Germinal center (tissue), 1 donor: ENCODE data around the gene C7orf57.
"Not testable (repeated sequence)": the region's sequence is repeated elsewhere in the genome, so short reads cannot be mapped to it uniquely, and the experiment has no call there.

ENCODE experiments used
- DNase-seq: peaks from one replicate; pipeline ENCODE4 v3.0.0; 2012; ENCODE audit warnings: mixed read lengths, low spot score

The C7orf57 gene

DNA sequence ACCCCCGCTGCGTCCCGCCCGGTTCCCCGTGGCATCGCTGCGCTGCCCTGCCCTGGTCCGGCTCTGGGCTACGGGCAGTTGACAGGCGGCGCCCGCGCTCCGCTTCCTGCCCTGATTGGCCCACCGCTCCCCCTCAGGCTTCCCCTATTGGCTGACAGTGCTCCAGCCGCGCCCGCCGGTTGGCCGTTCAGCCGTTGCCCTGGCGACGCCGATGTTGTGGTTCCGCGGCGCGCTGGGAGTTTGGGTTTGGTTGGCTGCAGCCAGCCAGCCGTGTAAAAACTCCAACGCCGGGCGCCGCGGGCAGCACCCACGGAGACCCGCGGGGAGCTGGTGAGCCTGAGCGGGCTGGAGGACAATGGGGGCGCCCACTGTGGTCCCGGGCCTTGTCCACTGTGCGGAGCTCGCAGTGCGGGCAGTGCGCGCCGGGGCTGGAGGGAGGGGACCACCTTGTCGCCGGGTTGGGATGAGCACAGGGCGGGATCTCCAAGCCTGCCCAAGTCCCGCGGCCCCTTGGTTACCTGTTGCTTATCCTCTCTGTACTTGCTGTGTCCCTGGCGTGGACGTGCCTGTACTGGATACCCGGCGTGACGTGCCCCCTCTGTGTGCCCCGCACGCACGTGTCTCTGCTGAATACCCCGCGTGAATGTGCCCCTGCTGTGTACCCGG, at the start of gene C7orf57:
C7orf57 (plus strand) TSS at position 243 of the 666 bp plus-strand sequence. CDS start 766 bp downstream, outside the sequence.
- peak; percentile 95 for DNase-seq

DNA sequence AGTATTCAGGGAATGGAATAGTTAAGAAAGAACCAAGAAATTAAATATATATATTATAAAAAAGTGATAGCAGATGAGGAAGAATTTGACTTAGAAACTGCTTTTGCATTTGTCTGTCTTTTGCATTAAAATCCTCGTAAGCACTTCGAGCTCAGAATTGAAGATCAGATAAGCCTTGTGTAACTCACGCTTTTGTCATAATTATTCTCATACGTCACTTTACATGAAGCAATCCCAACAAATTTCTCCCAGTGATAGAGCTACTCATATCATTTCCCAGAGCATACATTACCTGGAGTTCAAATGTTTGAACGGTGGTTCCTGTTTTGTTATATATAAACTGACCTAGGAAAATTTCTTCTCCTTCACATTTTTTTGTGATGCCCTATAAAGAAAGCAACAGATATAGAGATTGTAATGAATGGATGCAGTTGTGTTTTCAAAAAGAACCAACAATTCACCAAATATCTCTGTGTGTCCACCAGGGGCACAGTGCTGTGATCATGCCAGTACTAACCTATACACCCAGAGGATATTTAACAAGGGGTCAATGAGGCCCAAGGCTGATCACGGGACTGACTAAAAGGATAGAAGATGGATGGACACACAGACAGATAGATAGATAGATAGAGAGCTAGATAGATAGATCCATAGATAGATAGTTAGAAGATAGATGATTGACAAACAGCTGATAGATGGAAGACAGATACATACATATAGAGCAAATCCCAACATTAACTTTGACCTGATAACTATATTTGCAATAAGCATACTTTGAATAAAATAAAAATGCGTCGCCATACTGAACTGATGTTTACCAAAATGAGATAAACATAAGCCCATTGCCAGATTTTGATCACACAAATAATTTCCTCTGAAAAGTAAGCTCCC, 46.6 kb upstream of the C7orf57 start:
- no peak for DNase-seq

DNA sequence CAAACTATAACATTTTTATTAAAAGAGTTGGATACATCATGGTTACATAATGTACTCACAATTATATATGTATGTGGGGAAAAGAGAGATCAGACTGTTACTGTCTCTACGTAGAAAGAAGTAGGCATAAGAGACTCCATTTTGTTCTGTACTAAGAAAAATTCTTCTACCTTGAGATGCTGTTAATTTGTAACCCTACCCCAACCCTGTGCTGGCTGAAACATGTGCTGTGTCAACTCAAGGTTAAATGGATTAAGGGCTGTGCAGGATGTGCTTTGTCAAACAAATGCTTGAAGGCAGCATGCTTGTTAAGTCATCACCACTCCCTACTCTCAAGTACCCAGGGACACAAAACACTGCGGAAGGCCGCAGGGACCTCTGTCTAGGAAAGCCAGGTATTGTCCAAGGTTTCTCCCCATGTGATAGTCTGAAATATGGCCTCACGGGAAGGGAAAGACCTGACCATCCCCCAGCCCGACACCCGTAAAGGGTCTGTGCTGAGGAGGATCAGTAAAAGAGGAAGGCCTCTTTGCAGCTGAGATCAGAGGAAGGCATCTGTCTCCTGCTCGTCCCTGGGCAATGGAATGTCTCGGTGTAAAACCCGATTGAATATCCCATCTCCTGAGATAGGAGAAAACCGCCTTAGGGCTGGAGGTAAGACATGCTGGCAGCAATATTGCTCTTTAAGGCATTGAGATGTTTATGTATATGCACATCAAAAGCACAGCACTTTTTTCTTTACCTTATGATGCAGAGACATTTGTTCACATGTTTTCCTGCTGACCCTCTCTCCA, 45.5 kb upstream of the C7orf57 start:
- not testable (repeated sequence) for DNase-seq

DNA sequence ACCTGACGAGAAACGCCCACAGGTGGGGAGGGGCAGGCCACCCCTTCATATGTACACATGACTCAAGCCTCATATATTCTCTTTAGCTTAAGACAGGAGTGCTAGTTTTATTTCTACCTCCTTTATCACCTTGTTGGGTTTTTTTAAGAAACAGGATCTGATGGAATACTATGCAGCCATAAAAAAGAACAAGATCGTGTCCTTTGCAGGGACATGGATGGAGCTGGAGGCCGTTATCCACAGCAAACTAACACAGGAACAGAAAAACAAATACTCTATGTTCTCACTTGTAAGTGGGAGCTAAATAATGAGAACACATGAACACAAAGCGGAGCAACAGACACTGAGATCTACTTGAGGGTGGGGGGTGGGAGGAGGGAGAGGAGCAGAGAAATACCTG, 44.8 kb upstream of the C7orf57 start:
- no peak for DNase-seq

DNA sequence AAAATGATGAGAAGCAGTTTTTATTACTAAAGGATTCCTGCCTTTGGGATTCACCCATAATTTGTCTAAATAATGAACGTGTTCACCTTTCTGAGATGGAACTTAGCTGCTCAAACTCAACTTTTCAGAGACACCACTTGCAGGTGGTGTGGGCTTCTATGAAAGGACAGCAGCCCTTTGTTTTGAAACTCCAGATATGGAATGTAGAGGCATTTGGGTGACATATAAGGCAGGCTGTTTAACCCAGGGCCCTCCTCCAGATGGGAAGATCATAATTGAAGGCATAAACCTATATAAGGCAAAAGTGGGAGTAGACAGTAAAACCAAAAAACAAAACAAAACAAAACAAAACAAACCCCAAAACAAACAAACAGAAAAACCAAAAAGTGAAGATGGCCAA, 44.1 kb upstream of the C7orf57 start:
- no peak for DNase-seq

DNA sequence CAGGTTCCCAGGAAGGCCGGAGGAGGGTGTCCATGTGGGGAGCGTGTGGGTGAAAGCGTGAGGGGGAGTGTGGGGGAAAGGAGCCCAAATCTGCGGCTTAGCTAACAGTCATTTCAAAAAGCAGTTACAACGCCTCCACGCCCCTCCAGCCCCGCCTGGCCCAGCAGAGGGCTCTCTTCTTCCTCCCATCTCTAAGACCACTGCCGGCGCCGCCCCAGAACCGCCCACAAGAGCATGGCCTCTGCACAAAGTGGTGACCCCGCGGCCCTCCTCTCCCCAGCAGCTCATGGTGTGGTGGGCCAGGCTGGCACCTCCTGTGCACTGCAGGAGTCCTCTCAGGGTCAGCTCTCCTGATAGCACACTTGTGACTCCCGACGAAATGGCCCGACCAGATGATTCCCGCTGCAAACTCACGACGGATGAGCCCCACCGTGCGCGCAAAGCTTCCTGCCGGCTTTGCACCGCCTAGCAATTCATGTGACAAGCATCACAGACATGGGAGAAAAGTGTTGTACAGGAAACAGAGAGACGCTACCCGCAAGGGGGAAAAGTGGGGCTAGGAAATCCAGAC, 43.5 kb upstream of the C7orf57 start:
- peak; percentile 87 for DNase-seq

DNA sequence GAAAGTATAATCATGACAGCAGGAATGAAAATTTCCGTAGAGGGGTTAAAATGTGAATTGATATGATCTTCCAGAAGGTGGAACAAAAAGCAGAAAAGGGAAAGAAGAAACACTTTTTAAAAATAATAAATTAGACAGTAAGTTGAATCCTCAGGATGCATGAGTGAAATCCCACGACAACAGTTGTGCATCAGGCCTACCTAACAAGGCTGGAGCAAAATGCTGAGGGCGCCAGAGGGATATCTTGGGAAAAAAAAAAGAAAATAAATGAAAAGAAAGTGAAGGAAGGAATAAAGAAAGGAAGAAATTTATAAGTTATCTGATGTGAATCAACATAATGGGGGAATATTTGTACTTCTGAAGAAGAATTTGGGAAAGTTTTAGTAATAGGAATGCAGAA, 42.9 kb upstream of the C7orf57 start:
- no peak for DNase-seq

DNA sequence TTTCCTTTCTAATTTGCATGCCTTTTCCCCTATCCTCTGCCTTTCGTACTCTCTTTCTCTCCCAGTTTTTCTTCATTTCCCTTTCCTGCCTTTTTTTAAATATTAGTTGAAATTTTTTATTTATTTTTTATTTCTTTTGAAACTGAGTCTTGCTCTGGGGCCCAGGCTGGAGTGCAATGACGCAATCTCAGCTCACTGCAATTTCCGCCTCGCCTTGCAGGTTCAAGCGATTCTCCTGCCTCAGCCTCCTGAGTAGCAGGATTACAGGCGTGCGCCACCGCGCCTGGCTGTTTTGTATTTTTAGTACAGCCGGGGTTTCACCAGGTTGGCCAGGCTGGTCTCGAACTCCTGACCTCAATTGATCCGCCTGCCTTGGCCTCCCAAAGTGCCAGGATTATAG, 35.9 kb upstream of the C7orf57 start:
- no peak for DNase-seq

DNA sequence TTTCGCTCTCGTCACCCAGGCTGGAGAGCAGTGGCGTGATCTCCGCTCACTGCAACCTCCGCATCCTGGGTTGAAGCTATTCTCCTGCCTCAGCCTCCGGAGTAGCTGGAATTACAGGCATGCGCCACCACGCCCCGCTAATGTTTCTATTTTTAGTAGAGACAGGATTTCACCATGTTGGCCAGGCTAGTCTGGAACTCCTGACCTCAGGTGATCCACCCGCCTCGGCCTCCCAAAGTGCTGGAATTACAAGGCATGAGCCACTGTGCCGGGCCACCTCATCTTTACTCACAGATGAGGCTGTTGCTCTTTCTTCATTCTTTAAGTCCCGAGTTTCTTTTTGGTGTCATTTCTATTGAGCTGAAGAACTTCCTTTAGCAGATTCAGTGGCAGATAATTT, 35.2 kb upstream of the C7orf57 start:
- DNase-seq = not testable (repeated sequence)

DNA sequence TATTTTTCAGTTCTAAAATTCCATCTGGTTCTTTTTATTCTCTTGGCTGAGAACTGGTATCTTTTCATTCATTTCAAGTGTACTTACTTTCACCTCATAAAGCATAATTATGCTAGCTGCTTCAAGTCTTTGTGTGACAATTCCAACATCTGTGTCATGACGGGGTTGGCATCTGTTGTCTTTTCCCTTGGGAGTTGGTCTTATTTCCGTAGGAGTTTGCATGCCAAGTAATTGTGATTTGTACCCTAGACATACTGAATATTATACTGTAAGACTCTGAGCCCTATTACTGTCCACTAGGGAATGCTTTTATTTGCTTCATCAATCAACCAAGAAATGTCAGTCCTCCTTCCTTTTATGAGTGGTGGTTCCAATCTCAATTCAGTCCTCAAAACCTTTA, 31.3 kb upstream of the C7orf57 start:
- no peak for DNase-seq

DNA sequence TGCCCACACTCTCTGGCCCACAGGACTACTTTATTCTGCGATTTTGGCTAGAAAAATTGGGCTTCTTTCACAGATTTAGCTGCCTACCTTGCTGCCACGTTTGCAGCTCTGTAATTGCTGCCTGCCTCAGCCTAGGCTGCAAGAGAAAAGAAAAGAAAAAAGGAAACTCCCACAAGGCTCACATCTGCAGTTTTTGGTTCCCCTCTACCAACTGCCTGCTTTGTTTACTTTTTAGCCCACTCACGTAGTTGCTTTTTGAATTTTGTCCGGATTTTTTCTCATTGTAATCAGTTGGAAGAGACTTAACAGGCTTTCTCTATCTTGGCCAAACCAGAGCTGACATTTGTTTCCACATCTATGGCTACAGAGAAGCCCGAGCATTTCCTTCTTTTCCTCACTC, 30.7 kb upstream of the C7orf57 start:
- DNase-seq = peak; percentile 43

DNA sequence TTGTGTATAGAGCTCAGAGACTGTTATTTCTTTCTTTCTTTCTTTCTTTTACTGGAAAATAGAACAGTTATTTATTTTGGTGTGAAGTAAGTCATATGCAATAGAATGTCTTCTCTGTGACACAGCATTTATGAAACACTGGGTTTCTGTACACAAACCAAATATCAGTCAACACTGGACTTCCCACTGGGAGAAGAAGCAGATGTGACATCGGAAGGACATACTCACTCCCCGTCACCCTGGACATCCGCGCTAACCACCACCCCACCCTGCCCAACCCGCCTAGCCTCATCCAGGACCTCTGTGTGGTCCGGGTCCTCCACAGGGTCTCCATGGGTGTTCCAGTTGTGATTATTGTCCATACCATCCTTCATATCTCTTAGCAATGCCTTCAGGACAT, 28.5 kb upstream of the C7orf57 start:
- no peak for DNase-seq

DNA sequence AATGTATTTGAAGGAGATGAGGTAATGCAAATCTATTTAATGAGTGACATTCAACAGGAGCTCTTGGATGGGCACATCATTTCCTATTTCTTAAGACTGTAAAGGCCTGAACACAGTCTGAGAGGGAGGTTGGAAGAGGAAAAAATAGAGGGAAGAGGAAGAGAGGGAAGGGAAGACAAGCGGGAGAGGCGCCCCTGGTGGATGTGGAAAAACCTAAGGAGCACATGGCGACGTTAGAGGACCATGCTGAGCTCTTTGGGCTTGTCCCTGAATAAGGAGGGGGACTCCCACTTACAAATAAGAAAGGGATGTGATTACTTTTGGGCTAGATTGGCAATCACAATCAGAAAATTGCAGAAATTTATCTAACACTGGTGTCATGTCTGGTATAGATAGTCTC, 26.1 kb upstream of the C7orf57 start:
- DNase-seq = no peak

DNA sequence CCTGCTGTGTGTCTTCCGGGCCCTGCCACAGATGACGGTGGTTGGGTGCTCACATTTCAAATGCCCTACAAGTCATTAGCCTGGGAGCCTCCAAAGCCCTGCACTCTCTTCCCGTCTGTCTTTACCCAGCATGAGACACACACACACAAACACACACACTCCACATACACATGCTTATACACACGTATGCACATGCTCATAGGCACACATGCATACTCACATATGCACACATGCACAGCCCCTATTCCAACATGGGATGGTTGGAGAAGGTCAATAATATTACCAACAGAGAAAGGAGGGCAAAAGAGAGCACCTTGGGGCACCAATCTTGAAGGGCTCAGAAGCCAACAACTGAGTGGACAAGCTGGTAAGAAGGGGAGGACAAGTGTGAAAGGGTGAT, 25.4 kb upstream of the C7orf57 start:
- no peak for DNase-seq

DNA sequence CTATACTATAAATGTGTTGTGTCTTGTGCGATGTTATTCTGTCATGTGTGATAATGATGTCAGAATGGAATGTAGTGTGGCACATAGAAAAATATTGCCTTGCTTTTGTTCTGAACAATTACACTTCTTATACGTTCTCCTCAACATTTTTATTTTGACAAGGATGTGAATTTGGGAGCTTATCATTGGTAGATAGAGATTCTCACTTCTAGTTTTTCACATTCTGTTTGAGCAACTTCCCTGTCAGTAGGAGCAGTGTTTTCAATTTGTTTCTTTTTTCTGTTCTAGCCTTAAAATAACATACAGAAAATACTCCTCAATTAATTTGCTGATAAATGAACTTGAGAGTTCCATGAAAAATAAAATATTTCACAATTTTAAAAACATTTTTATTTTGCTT, 24.0 kb upstream of the C7orf57 start:
- no peak for DNase-seq

DNA sequence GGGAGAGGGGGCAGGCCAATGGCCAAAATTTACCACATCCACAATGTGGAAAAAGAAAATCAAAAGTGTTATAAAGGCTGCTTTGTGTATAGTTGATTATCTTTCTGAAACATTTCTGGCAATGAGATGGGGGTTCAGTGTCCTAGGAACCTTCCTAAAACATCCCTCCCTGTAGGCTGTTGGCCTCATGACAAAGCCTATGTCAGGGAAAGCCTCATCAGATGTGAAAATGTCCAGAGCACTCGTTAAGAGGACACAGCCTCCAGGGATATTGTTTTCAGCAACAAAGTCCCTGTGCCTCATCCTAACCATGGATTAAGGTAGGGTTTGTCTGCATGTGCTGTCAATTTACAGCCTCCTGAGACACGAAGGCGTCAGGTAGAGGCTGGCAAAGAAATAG, 23.4 kb upstream of the C7orf57 start:
- no peak for DNase-seq

DNA sequence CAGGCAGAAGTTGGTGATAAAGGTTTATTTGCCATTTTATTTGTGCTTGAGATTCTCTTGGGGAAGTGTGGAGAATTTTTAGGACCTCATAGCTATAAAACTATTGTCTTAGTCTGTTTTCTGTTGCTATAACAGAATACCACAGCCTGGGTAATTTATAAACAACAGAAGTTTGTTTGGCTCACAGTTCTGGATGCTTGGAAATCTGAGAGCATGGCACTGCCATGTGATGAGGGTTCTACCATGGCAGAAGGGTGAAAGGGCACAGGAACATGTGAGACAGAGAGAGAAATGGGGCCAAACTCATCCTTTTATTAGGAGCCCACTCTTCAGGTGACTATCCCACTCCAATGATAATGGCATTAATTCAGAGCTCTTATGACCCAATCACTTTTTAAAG, 18.7 kb upstream of the C7orf57 start:
- no peak for DNase-seq

DNA sequence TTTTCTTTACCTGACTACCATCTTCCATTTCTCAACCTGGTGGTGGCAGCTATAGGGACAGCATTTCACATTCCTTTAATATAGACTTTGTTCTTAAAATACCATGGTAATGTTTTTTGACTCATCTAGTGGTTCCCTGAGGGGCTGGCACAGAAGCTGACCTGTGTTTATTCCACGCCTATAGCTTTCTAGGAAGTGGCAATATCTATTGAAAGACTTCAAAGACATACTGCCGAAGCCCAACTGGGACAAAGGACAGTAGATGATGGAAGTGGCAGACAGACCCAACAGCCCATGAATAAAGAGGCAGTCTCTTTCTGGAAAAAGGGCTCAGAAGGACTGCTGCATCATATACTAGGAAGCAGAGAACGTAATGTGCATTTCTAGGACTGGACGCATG, 17.7 kb upstream of the C7orf57 start:
- no peak for DNase-seq

DNA sequence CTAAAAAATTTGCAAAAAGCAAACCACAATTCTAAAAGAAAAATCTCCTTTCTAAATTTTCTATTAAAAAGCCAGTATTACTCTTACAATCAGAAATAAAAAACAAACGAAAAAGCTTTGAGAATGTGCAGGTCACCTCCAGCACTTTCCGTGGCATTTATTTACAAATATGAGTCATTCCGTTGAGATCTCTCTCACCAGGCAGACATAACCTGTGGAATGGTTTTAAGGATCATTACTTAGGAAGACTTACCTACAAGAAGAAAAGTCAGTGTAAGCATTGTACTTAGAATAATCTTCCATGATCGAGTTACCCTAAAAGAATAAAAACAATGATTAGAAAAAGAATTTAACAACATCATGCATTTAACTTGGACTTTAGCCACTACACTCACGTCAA, 9.7 kb upstream of the C7orf57 start:
- DNase-seq = no peak

DNA sequence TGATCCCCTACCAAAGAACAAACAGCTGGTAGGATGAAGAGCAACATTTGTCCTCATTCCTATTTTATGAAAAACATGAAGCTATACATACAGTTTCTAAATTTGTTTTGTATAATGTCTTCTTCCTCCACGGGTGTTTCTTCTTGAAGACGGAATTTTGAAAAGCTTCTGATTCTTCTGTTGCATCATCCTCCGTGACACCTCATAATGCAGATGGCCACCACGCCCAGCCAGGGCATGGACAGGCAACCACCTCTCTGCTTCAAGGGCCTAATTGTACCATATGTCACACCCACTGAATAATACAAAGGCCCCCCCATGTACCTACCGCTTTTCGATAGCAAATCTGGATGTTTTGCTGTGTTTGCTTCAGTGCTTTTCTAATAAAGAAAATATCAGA, 6.4 kb upstream of the C7orf57 start, which contains the start of gene SUN3:
SUN3 (minus strand) TSS at position 170 of the 400 bp plus-strand sequence; CDS start at position 1, 169 bp downstream.
- DNase-seq = no peak

DNA sequence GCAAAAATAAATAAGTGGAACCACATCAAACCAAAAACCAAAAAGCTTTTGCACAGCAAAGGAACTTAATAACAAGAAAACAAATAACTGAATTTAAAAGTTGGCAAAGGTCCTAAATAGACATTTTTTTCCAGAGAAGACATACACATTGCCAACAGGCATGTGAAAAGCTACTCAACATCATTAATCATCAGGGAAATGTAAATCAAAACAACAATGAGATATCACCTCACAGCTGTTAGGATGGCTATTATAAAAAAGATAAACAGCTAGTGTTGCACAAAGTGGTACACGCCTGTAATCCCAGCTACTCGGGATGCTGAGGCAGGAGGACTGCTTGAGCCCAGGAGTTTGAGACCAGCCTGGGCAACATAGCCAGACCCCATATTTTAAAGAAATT, 4.2 kb upstream of the C7orf57 start:
- DNase-seq = no peak

DNA sequence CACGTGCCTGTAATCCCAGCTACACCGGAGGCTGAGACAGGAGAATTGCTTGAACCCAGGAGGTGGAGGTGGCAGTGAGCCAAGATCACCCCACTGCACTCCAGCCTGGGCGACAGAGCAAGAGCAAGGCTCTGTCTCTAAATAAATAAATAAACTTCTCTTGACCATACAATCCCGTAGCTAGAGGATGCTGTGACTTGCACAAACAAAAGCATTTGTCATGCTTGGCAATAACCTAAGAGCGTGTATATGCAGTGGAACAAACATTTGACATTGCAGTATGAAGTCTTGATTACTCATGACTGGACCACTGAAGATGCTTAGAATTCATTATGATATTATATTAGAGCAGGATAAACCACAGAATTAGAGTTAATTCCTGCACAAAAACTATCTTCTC, 1.4 kb upstream of the C7orf57 start:
- no peak for DNase-seq
